Transverse colon (tissue), 4 donors: ENCODE measurements around the gene HAT1. TPM values are rescaled to one million over a fixed set of nuclear protein-coding genes. Genes with fewer than 3 reads are reported as not detected.

ENCODE experiments used
- DNase-seq: peaks from one replicate; pipeline ENCODE4 v3.0.0-alpha.2; 2019
- H3K27ac ChIP-seq, 4 donors: fragments of 200-600 bp; sonication (generic); 2 replicates each; pipeline ENCODE4 v1.5.1; 2016 to 2018; ENCODE audit warnings: inconsistent platforms in 4 of 4
- H3K27me3 ChIP-seq: fragments of 200-600 bp; sonication (generic); 2 replicates; pipeline ENCODE4 v1.5.1; 2017; ENCODE audit warnings: inconsistent platforms
- H3K36me3 ChIP-seq, 4 donors: fragments of 200-600 bp; sonication (generic); 2 replicates each; pipeline ENCODE4 v1.5.1; 2017 to 2019; ENCODE audit warnings: inconsistent platforms in 4 of 4
- H3K4me1 ChIP-seq, 4 donors: fragments of 200-600 bp; sonication (generic); 2 replicates each; pipeline ENCODE4 v1.5.1; 2017 to 2020; ENCODE audit warnings: inconsistent platforms in 4 of 4
- H3K4me3 ChIP-seq, 4 donors: fragments of 200-600 bp; sonication (generic); 1 replicate in 1 of 4; 2 replicates in 3 of 4; pipeline versions ENCODE4 v1.5.1 to v1.6.1; 2017 to 2019; ENCODE audit warnings: inconsistent platforms in 4 of 4
- H3K9me3 ChIP-seq, 2 donors: fragments of 200-600 bp; sonication (generic); 2 replicates each; pipeline ENCODE4 v1.5.1; 2017 to 2019; ENCODE audit warnings: inconsistent platforms in 2 of 2
- EP300 ChIP-seq: sonication (generic); formaldehyde crosslinking; IDR thresholded peaks from one replicate; pipeline ENCODE4 v1.6.1; 2017; ENCODE audit warnings: antibody characterized with exemption, low read depth
- POLR2A ChIP-seq: fragments of 450-650 bp; IDR thresholded peaks from one replicate; pipeline ENCODE4 v1.6.1; 2016; ENCODE audit warnings: antibody characterized with exemption, mild to moderate bottlenecking, moderate library complexity
- POLR2AphosphoS5 ChIP-seq, 3 donors: sonication (generic); formaldehyde crosslinking; IDR thresholded peaks; one replicate each; pipeline ENCODE4 v1.6.1; 2016; ENCODE audit warnings: antibody characterized with exemption in 3 of 3
- WGBS, 2 donors: methylation state at CpG; one replicate each; pipeline ENCODE4 v1.1.5; 2018; ENCODE audit warnings: low coverage in 1 of 2; 5-methylcytosine and 5-hydroxymethylcytosine counted together
- in situ Hi-C, 4 donors: fragments of 200-750 bp; cut with MboI; loops; one replicate each; pipeline versions ENCODE4 v1.15.0 to v1.15.1; 2017; ENCODE audit warnings: low sequenced_read_pairs in 3 of 4, low pct_ligation_motif_present in 1 of 4, low pct_unique_long_range_greater_than_20kb in 1 of 4
- intact Hi-C: fragments of 100-400 bp; cut with DNase I; formaldehyde crosslinking; loops from one replicate; pipeline ENCODE4 v1.15.1; 2023; ENCODE audit warnings: low total_unique reads
- total RNA-seq, 4 donors: library from RNA; depleted of rRNA; stranded (reverse); fragments of >200 nt; gene quantifications; one replicate each; pipeline ENCODE4 v1.1.0, GENCODE V29; 2016
- TF ChIP-seq, protein P1 (sequence below), 5 experiments: fragments of 200-600 bp in 3 of 5; fragments of 450-650 bp in 2 of 5; sonication (generic) in 3 of 5; IDR thresholded peaks; 1 replicate in 2 of 5; 2 replicates in 3 of 5; pipeline ENCODE4 v1.5.1; 2016 to 2017; ENCODE audit warnings: antibody characterized with exemption in 5 of 5, inconsistent platforms in 3 of 5, mild to moderate bottlenecking in 2 of 5, moderate library complexity in 1 of 5

Gene HAT1
- total RNA-seq, 4 donors from 2014 or later, result 4.2 to 19.4 (median 12.0) TPM

DNA sequence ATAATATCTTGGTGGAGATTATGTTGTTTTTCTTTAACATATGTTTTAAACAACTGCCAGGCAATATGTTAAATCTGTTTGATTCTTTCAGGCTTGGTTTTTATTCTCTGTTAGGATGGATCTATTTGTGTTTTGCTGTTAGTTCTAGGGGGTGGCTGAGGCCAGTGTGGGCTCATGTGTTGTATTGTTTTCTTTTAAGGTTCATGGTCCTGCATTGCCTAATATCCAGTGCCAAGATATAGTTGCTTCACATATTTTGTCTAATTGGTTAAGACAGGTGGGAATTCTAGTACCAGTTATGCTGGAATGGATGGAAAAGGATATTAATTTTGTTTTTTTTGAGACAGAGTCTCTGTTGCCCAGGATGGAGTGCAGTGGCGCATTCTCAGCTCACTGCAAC is 85.1 kb downstream of the HAT1 start:
- intact Hi-C loops, result no loop called here
- 94 to 100% methylated on average over 1 of the region's 1 CpG for WGBS, 2 donors

DNA sequence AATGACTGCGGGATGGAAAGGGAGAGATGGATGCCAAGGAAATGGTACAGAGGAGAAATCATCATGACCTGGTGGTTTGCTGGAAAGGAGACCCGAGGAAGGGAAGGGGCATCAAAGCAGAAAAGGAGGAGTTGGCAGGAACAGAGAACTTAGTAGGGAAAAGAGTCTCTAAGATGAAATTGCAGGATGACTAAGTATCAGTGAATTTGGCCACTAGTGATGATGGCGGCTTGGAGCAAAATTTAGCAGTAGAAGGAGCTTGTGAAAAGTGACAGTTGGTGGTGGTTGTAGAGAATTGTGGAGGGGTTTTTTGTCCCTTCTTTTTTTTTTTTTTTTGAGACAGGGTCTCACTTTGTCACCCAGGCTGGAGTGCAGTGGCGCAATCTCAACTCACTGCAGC is 87.6 kb downstream of the HAT1 start:
- in situ Hi-C loops (no loop called here), intact Hi-C loops (no loop called here)
- Histone ChIP-seq H3K9me3 (no peaks in the 10 kb centered on the region), H3K36me3 (no peaks in the 10 kb centered on the region), H3K27me3 (no peaks in the 10 kb centered on the region), H3K4me3 (no peak overlapping the region), H3K27ac (no peak overlapping the region), H3K4me1 (no peaks in the 10 kb centered on the region)
- TF ChIP-seq POLR2AphosphoS5 (IDR thresholded peaks at IDR 0.05), result no peak
- TF ChIP-seq POLR2A, result no peak
- TF ChIP-seq, protein P1, sequence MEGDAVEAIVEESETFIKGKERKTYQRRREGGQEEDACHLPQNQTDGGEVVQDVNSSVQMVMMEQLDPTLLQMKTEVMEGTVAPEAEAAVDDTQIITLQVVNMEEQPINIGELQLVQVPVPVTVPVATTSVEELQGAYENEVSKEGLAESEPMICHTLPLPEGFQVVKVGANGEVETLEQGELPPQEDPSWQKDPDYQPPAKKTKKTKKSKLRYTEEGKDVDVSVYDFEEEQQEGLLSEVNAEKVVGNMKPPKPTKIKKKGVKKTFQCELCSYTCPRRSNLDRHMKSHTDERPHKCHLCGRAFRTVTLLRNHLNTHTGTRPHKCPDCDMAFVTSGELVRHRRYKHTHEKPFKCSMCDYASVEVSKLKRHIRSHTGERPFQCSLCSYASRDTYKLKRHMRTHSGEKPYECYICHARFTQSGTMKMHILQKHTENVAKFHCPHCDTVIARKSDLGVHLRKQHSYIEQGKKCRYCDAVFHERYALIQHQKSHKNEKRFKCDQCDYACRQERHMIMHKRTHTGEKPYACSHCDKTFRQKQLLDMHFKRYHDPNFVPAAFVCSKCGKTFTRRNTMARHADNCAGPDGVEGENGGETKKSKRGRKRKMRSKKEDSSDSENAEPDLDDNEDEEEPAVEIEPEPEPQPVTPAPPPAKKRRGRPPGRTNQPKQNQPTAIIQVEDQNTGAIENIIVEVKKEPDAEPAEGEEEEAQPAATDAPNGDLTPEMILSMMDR (IDR thresholded peaks at IDR 0.05), result no peak
- TF ChIP-seq EP300, result no peak
- DNase-seq, result no peak
- 93 to 96% methylated on average over 4 of the region's 4 CpGs for WGBS, 2 donors

More for the DNA sequence above, 85.1 kb downstream of the HAT1 start:
- Histone ChIP-seq H3K4me3 (no peak overlapping the region), H3K4me1 (no peaks in the 10 kb centered on the region), H3K36me3 (no peaks in the 10 kb centered on the region), H3K9me3 (no peaks in the 10 kb centered on the region), H3K27ac (no peak overlapping the region), H3K27me3 (no peaks in the 10 kb centered on the region)
- in situ Hi-C loops, result no loop called here
- no peak for DNase-seq
- TF ChIP-seq EP300 (no peak), POLR2A (no peak), POLR2AphosphoS5 (IDR thresholded peaks at IDR 0.05) (no peak)
- TF ChIP-seq, protein P1 (IDR thresholded peaks at IDR 0.05), result no peak

DNA sequence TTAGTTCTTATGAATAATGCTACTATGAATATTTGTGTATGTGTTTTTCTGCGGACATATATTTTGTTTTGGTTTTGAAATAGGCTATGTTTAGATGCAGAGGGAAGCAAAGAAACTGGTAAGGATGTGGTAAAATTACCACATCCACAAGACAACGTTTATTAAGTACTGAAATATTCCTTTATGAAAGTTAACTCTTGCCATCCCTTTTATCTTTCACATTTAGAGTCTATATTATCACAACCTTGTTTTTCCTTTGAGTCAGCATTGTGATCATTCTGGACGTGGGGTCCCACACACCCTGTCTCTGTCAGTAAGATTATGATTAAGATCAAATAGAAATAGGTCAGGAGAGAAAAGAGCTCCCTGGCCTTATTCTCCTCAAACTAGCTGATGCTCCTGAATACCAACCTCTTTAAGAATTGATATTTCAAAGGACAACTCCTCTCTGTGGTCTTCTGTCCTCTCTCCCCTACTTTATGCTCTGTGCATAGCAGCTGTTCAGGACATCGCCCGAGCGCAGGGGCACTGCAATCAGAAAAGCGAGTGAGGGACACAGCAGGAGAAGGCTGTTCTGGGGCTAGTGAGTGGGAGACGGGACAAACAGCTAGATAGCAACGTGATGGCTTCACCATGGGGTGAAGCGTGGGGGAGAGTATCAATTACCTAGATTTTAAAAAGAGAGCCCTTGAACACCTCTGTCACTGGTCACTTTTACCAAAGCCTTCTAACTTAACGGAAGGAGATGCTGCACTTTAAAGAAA is 89.7 kb downstream of the HAT1 start:
- H3K27ac ChIP-seq, result no peak overlapping the region
- TF ChIP-seq EP300 (no peak), POLR2AphosphoS5 (IDR thresholded peaks at IDR 0.05) (no peak), POLR2A (no peak)
- TF ChIP-seq, protein P1 (IDR thresholded peaks at IDR 0.05), result no peak
- intact Hi-C loops, result no loop called here

DNA sequence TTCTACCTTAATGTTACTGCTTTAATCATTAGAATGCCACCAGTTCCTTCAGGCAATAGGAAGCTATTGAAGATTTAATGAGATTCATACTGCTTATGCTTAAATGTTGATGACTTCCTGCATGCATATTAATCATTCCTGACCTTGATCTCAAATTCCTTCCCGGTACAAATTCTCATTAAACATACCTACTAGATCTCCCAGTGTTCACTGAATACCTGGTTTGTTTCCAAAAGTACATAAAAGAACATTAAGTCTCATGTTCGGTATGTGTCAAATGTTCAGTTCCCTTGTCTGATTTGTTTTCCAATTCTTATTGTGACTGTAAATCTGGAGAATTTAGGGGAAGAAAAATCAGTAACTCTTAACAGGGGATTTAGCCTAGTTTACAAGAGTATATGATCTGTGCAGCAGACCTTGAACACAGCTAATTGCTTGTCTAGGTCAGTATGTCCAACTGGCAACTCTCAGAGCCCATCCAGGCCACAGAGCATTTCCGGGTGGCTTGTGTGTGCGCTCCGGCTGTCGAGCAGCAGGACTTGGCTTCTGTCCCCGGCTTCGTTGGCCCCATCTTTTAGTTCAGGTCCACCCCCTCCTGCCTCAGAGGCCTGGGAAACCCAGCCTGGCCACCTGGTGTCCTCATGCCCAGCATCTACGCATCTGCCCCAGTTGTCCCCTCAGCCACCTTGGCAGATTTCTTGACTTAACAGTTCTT is 90.6 kb downstream of the HAT1 start:
- TF ChIP-seq POLR2AphosphoS5 (IDR thresholded peaks at IDR 0.05) (no peak), POLR2A (no peak), EP300 (no peak)
- TF ChIP-seq, protein P1 (IDR thresholded peaks at IDR 0.05), result no peak
- Histone ChIP-seq H3K36me3 (no peaks in the 10 kb centered on the region), H3K9me3 (no peaks in the 10 kb centered on the region), H3K27ac (no peak overlapping the region), H3K4me3 (no peak overlapping the region), H3K4me1 (no peaks in the 10 kb centered on the region), H3K27me3 (no peaks in the 10 kb centered on the region)
- WGBS, 2 donors, result 79 to 83% methylated on average over 3 to 9 of the region's 9 CpGs
- in situ Hi-C loops, result no loop called here
- DNase-seq, result no peak
- intact Hi-C loops, result no loop called here

More for the DNA sequence above, 89.7 kb downstream of the HAT1 start:
- H3K4me3 ChIP-seq, result no peak overlapping the region
- H3K4me1 ChIP-seq, result no peaks in the 10 kb centered on the region
- H3K36me3 ChIP-seq, result no peaks in the 10 kb centered on the region
- DNase-seq, result no peak
- no peaks in the 10 kb centered on the region for H3K27me3 ChIP-seq
- in situ Hi-C loops, result no loop called here
- no peaks in the 10 kb centered on the region for H3K9me3 ChIP-seq
- WGBS, 2 donors, result 41 to 80% methylated on average over 2 to 11 of the region's 11 CpGs
